Hypothalamus (tissue), 51 donors: ENCODE measurements around the gene CSGALNACT2.
"Not testable (repeated sequence)": the region's sequence is repeated elsewhere in the genome, so short reads cannot be mapped to it uniquely, and the experiment has no call there.

Experiments used
- DNase-seq, 51 donors: peaks; one replicate each; lab custom pipeline; 2025; lab: John Stamatoyannopoulos, UW

Gene CSGALNACT2, protein sequence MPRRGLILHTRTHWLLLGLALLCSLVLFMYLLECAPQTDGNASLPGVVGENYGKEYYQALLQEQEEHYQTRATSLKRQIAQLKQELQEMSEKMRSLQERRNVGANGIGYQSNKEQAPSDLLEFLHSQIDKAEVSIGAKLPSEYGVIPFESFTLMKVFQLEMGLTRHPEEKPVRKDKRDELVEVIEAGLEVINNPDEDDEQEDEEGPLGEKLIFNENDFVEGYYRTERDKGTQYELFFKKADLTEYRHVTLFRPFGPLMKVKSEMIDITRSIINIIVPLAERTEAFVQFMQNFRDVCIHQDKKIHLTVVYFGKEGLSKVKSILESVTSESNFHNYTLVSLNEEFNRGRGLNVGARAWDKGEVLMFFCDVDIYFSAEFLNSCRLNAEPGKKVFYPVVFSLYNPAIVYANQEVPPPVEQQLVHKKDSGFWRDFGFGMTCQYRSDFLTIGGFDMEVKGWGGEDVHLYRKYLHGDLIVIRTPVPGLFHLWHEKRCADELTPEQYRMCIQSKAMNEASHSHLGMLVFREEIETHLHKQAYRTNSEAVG

DNA sequence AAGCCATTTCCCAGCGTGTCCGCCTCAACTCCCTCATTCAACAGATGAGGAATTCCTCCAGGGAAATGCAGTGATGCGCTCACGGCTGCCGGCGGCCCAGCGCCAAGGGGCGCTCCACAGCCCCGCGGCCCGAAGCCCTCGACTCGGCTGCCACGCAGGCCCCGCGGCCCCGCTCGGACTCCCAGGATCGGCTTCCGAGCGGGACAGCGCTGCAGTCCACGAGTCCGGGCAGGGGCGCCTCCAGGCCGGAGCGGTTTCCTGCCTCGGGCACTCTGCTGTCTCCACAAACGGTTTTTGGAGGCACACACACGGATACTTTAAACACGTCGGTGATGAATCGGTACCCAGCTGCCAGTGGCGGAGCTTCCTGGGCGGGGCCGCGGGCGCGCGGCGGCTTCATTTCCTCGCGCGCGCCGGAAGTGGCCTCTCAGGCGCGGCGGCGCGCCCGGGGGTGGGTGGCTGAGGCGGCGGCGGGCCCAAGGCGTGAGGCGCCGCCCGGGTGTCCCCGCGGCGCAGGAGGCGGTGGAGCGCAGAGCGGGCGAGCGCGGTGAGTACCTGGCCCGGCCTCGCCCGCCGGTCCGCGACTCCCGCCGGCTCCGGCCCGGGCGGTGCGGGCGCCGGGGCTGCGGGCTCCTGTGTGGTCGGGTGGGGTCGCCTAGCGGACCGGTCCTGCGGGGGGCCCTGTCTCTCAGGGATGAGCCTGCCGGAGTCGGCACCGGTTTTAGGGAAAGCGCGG lies at the start of gene CSGALNACT2:
Gene CSGALNACT2 (plus strand): TSS at position 425 of the 736 bp plus-strand sequence. CDS start 16,705 bp downstream, outside the sequence.
- peak; percentile 19 to 90 (median 71) for DNase-seq

DNA sequence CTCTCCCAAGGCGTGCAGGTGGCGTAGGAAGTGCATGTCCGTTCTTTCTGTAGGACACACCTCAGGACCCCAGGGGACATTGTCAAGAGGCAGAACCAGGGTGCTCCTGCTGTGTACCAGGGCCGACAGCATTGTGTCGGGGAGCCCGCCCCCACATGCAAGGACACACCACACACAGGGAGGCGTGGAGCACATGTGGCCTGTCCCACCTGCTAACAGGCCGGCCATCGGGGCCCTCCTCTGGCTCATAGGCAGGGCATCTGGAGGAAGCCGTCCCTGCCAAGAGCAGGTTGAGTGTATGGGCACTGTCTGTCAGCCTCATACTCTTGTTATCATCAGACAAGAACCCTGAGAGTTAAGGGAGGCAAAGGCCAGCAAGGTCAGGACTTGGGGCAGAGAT lies 48.7 kb upstream of the CSGALNACT2 start:
- DNase-seq, result no peak

GRCh38 chr10:43090188-43090587 lies 48.1 kb upstream of the CSGALNACT2 start:
- no peak for DNase-seq

DNA sequence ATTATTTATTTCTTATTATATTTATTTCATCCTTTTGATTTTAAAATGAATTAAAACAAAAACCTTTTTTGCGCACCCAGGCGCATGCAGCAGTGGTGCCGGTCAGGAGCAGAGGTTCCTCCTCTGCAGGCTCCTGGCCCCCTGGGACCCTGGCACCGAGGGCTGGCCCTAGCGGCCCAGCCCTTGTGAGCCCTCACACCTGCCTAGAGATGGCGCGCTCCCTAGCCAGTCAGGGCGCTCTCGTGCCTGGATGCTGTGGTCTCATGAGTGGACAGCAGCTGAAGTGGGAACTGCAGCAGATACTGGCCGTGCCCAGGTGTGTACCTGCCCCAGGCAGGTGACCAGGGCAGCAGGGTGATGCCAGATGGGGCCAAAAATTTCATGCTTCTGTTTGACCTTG lies 47.6 kb upstream of the CSGALNACT2 start:
- no peak for DNase-seq

GRCh38 chr10:43091846-43092245 lies 46.4 kb upstream of the CSGALNACT2 start:
- no peak for DNase-seq

GRCh38 chr10:43093423-43094076 lies 44.7 kb upstream of the CSGALNACT2 start:
- peak in 6 of 51 donors; percentile 8 to 27 (median 12) for DNase-seq

DNA sequence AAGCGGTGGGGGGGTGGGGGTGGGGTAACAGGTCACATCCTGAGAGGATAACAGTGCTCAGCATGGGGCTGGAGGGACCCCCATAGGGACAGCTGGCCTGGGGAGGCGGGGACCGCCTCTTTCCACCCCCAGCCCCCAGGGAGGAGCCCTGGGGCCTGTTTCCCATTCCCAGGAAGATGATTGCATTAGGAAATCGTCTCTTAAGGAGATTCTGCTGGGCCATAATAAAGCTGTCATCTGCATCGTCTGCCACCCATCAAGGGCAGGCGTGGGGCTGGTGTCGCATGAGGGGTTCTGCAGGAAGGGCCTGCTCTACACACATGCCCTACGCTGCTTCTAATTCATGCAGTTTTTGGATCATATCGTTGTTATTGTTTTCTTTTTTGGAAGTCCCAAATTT lies 44.2 kb upstream of the CSGALNACT2 start:
- DNase-seq, result no peak

- DNase-seq, result not testable (repeated sequence)
These were observed 38.9 kb upstream of the CSGALNACT2 start for GRCh38 chr10:43099339-43099738.

DNA sequence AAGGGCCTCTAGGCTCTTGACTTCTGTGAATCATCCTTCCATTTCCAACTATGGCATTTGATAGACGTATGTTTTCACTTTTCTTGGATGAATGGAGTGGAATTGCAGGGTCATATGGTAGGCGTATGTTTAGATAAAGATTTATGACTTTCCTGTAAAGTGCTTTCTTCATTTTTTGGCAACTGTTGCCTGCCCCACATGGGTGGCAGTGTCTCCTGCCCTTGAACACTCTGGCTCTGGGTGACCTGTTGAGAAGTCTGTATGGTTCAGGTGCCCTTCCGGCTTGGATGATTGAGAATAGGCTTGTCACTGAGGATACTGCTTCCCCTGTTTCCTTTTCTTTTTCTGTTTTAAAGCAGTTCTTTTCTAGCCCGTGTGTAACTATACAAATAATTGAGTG lies 38.3 kb upstream of the CSGALNACT2 start:
- no peak for DNase-seq

- no peak for DNase-seq
These were observed 37.9 kb upstream of the CSGALNACT2 start for GRCh38 chr10:43100366-43100765.

GRCh38 chr10:43102063-43102828 lies 36.0 kb upstream of the CSGALNACT2 start:
- no peak for DNase-seq

- peak; percentile 2 to 77 (median 47) for DNase-seq
These were observed 32.9 kb upstream of the CSGALNACT2 start for GRCh38 chr10:43105102-43105955.

DNA sequence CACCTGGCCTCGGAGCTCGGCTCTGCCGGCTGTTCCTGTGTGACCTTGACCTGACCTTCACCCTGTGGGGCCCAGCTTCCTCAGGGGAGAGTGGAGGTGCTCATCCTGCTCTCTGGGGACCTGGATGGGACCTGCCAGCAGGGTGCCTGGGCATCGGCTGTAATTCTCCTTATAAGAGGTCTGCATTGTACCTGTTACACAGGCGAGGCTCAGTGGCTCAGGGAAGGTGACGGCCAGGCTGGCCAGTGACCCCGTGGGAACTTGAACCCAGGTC lies 32.4 kb upstream of the CSGALNACT2 start:
- DNase-seq, result no peak

DNA sequence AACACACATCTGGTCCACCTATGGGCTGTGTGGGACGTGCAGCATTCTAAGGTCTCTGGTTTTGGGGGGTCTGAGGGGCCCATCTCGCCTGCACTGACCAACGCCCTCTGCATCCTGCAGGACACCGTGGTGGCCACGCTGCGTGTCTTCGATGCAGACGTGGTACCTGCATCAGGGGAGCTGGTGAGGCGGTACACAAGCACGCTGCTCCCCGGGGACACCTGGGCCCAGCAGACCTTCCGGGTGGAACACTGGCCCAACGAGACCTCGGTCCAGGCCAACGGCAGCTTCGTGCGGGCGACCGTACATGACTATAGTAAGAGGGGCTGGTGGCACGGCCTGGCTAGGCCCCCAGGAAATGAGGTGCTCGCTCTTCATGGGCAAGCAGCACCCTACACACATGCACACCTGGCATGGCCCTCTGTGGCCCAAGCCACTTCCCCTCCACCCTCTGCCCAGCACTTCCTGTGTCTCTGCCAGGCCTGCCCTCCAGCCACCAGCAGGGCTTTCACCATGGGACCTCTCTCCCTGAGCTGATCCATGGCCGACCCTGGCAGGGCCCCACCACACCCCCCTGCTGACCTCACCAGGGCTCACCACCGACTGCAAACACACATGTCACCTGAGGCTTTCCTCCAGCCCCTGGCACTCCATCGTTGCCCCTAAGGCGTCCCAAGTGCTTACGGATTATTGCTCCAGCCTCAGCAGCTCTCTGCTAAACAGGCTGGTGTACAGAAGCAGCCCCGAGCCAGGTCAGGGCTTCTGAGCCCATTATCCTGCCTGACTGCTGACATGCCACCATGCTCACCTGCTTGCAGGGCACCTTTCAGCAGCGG lies 31.8 kb upstream of the CSGALNACT2 start:
- DNase-seq, result no peak

GRCh38 chr10:43108951-43109350 lies 29.3 kb upstream of the CSGALNACT2 start:
- no peak for DNase-seq

- no peak for DNase-seq
These were observed 28.5 kb upstream of the CSGALNACT2 start for GRCh38 chr10:43109671-43110249.

- DNase-seq, result no peak
These were observed 27.7 kb upstream of the CSGALNACT2 start for GRCh38 chr10:43110338-43111071.

- DNase-seq, result no peak
These were observed 27.1 kb upstream of the CSGALNACT2 start for GRCh38 chr10:43111101-43111500.
